ENCODE data around the gene PERCC1.

Gene PERCC1

DNA sequence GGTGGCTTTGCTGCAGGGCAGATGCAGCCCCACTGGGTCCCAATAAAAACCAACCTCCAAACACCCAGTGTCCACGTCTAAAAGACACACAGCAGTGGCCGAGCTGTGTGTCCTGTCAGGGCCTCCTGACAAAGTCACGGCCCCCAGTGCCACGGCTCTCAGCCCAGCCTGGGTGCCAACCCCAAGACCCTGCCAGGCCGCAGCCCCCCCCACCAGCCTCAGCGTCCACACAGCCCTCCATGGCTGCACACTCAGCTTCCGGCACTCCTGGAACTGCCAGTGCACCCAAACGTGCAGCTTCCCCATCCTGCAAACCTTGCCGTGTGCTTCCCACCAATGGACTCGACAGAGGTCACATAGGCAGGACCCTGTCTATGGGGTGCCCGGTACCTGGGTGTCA lies 17.1 kb downstream of the PERCC1 start:
- TF ChIP-seq CTCF (IDR thresholded peaks at IDR 0.05): no peak
- TF ChIP-seq ZFX (IDR thresholded peaks at IDR 0.05; ENCODE audit: borderline replicate concordance): no peak
- H3K27ac ChIP-seq: no peak overlapping the region

GRCh38 chr16:1448536-1449116 lies 17.7 kb downstream of the PERCC1 start:
- TF ChIP-seq CTCF (IDR thresholded peaks at IDR 0.05) (no peak), ZFX (IDR thresholded peaks at IDR 0.05; ENCODE audit: borderline replicate concordance) (no peak)
- H3K27ac ChIP-seq: no peak overlapping the region

- no peak overlapping the region for H3K27ac ChIP-seq
- TF ChIP-seq CTCF (IDR thresholded peaks at IDR 0.05) (no peak), ZFX (IDR thresholded peaks at IDR 0.05; ENCODE audit: borderline replicate concordance) (no peak)
These were observed 18.4 kb downstream of the PERCC1 start for GRCh38 chr16:1449201-1449788.

DNA sequence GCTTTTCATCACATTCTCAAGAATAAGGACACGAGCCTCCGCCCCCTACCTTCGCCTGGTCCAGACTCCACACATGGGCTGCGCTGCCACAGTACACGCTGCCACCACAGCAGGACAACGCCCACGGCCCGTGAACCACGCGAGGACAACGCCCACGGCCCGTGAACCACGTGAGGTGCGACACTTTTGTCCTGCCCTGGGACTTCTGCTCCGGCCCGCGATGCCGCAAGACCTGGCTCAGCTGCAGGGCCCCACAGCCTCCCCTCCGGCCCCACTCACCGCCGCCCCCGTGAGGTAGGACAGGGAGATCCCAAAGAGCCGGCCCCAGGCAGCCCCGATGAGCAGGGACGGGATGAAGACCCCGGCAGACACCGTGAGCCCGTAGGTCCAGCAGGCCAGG lies 19.3 kb downstream of the PERCC1 start:
- H3K27ac ChIP-seq: no peak overlapping the region
- no peak for TF ChIP-seq ZFX (IDR thresholded peaks at IDR 0.05; ENCODE audit: borderline replicate concordance)
- peak; percentile 34; the same call in 1 of the 2 replicates for TF ChIP-seq CTCF (IDR thresholded peaks at IDR 0.05)

- H3K27ac ChIP-seq: no peak overlapping the region
- TF ChIP-seq CTCF (IDR thresholded peaks at IDR 0.05): no peak
- no peak for TF ChIP-seq ZFX (IDR thresholded peaks at IDR 0.05; ENCODE audit: borderline replicate concordance)
These were observed 20.0 kb downstream of the PERCC1 start for GRCh38 chr16:1450841-1451240.

GRCh38 chr16:1451702-1452392 lies 21.0 kb downstream of the PERCC1 start:
- no peak for TF ChIP-seq CTCF (IDR thresholded peaks at IDR 0.05)
- TF ChIP-seq ZFX (IDR thresholded peaks at IDR 0.05; ENCODE audit: borderline replicate concordance): no peak
- no peak overlapping the region for H3K27ac ChIP-seq

DNA sequence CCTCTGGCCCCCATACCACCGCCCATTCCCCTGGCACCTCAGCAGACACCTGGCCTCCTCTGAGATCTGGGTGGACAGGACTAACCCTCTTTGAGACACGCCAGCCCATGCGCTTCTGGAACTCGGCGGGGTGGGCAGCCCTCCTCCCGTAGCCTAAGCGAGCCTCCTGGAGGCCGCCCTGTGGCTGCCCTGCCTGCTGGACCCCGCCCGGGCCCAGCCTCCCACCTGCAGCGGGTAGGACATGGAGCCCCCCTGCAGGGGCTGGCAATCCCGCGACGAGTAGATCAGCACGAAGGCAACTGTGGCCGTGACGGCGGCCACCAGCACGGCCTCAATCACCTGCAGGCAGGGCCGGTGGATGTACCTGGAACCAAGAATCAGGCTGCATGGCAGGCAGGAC lies 21.7 kb downstream of the PERCC1 start:
- TF ChIP-seq CTCF (IDR thresholded peaks at IDR 0.05) (no peak), ZFX (IDR thresholded peaks at IDR 0.05; ENCODE audit: borderline replicate concordance) (no peak)

More for the DNA sequence above, 21.7 kb downstream of the PERCC1 start:
- no peak overlapping the region for H3K27ac ChIP-seq

All from 22Rv1 (cell line).